SHP77 treated with DMSO at 0.1 percent for 48 hours (cell line): ENCODE measurements around the gene SMURF1.

ENCODE experiments used
- DNase-seq: peaks from one replicate; lab custom pipeline; 2025; lab: John Stamatoyannopoulos, UW

The SMURF1 gene

GRCh38 chr7:99098286-99098823, 45.6 kb downstream of the SMURF1 start:
- no peak for DNase-seq

GRCh38 chr7:99097730-99098129, 46.2 kb downstream of the SMURF1 start:
- no peak for DNase-seq

- DNase-seq = no peak
These were observed 47.6 kb downstream of the SMURF1 start for GRCh38 chr7:99096124-99096887.

- DNase-seq = no peak
These were observed 48.2 kb downstream of the SMURF1 start for GRCh38 chr7:99095698-99096097.

GRCh38 chr7:99094401-99094800, 49.5 kb downstream of the SMURF1 start:
- no peak for DNase-seq

GRCh38 chr7:99092064-99092720, 51.7 kb downstream of the SMURF1 start:
- no peak for DNase-seq

- DNase-seq = no peak
These were observed 53.0 kb downstream of the SMURF1 start for GRCh38 chr7:99090771-99091542.

- no peak for DNase-seq
These were observed 53.8 kb downstream of the SMURF1 start for GRCh38 chr7:99089914-99090629.

- DNase-seq = no peak
These were observed 57.0 kb downstream of the SMURF1 start for GRCh38 chr7:99086944-99087343.

- no peak for DNase-seq
These were observed 57.4 kb downstream of the SMURF1 start for GRCh38 chr7:99086532-99086931.

GRCh38 chr7:99083733-99084132, 60.2 kb downstream of the SMURF1 start:
- DNase-seq = no peak

GRCh38 chr7:99083068-99083651, 60.7 kb downstream of the SMURF1 start:
- DNase-seq = no peak

- DNase-seq = no peak
These were observed 63.2 kb downstream of the SMURF1 start for GRCh38 chr7:99080679-99081078.

- no peak for DNase-seq
These were observed 64.8 kb downstream of the SMURF1 start for GRCh38 chr7:99079104-99079503.

GRCh38 chr7:99078416-99078815, 65.5 kb downstream of the SMURF1 start:
- DNase-seq = no peak

GRCh38 chr7:99076615-99077014, 67.3 kb downstream of the SMURF1 start:
- no peak for DNase-seq

- no peak for DNase-seq
These were observed 70.0 kb downstream of the SMURF1 start for GRCh38 chr7:99073839-99074446.

GRCh38 chr7:99072126-99072525, 71.8 kb downstream of the SMURF1 start:
- DNase-seq = no peak

GRCh38 chr7:99070361-99070760, 73.5 kb downstream of the SMURF1 start:
- no peak for DNase-seq

- DNase-seq = no peak
These were observed 82.7 kb downstream of the SMURF1 start for GRCh38 chr7:99061001-99061776.
